NCI-H1417 (cell line): Measurements from ENCODE around the gene SPP2.

ENCODE experiments used
- DNase-seq, 3 experiments: peaks; one replicate each; lab custom pipeline; 2025; lab: John Stamatoyannopoulos, UW

Gene SPP2

DNA sequence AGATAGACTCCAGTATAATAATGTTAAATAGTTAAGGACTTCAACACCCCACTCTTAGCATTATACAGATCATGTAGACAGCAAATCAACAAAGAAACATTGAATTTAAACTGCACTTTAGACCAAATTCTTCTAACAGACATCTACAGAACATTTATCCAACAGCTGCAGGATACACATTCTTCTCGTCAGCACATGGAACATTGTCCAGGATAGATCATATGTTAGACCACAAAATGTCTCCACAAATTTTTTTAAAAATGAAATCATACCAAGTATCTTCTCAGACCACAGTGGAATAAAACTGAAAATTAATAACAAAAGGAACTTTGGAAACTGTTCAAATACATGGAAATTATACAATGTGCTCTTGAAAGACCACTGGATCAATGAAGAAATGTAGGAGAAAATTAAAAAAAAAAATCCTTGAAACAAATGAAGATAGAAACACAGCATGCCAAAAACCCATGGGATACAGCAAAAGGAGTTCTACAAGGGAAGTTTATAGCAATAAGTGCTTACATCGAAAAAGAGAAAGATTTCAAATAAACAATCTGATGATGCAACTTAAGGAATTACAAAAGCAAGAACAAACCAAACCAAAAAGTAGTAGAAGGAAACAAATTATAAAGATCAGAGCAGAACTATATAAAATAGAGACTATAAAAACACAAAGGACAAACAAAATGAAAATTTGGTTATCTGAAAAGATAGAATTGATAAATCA is 12.3 kb upstream of the SPP2 start:
- no peak for DNase-seq

- no peak for DNase-seq
Observed at GRCh38 chr2:234044157-234044556, 6.3 kb upstream of the SPP2 start.

- no peak for DNase-seq
Observed at GRCh38 chr2:234046521-234046920, 4.0 kb upstream of the SPP2 start.

DNA sequence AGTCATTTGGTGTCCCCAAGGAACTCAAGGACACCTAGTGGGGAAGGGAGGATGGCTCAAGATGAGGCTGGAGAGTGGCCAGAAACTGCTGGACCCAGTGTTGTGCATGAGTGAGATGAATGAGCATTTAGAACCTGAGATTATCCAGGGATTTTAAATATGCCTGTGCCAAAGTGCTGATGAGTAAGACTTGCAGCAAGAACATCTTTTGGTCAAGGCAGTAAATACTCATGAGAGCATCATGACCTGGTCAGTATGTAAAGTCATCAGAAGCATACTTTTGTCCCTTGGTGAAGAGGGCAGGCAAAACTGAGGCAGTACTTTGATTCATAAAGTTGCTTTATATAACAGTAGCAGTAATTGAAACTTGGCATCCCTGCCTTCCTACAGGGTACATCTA is 3.1 kb upstream of the SPP2 start:
- no peak for DNase-seq

DNA sequence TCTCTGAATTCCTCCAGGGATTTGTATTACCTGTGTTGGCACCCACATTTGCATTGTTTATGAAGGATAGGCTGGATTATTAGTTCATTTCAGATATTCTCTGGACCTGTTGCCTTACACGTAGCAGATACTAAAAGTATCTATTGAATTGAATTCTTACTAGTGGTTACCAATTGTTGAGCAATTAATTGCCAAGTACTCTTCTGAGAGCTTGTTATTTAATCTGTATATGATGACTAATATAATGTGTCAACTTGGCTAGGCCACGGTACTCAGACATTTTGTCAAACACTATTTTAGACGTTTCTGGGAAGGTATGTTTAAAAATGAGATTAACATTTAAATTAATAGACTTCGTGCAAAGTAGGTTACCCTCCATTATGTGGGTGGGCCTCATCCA is 2.5 kb upstream of the SPP2 start:
- DNase-seq, result no peak

DNA sequence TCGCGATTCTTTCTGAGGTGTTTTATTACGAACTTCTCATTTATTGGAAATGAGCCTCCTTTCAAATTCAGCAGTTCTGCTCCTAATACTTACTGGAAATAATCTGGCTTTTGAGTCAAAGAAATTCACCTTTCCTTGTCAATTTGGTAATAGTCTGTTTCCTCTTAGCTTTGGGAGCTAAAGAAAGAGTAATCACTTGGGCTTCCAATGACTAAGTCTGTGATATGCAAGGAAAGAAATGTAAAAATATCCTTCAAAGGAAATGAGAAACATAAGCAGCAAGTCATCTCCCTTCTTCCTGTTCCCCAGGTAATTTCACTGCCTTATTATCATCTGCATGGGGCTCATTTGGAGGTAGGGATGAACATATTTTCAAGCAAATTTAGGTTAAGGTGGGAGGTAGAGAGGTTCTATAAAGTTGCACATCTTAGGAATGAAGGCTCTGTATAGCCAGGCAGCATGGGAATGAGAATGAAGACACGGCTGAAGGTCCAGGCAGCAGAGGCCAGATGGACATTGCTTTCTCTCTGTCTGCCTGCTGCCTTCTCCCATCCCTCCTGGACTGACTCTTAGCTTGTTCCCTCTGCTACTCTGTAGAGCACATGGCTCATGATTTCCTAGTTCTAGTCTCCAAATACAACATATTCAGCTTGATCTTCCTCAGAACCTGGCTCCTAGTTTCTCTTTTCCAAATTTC is 1.0 kb downstream of the SPP2 start:
- DNase-seq, result no peak

DNA sequence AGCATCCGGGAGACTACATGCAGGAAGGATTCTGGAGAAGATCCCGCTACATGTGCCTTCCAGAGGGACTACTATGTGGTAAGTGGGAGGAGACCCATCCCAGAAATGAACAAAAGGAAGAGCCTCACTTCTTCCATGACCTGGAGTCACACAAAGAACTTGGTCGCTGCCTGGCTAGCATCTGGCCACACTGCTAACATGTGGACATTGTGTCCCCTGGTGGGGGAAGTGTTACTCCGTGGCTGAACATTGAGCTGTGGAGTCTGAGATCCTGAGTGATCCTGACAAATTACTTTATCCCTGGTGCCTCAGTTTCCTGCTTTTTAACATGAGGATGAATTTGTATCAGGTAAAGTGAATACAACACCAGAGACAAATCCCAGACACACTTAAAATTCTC is 8.4 kb downstream of the SPP2 start:
- DNase-seq, result no peak

GRCh38 chr2:234060236-234060635 is 9.7 kb downstream of the SPP2 start:
- DNase-seq, result peak; percentile 33 to 72 (median 64)

GRCh38 chr2:234061624-234062257 is 11.2 kb downstream of the SPP2 start:
- DNase-seq, result no peak

GRCh38 chr2:234066587-234066986 is 16.1 kb downstream of the SPP2 start:
- DNase-seq, result no peak

- DNase-seq, result no peak
Observed at GRCh38 chr2:234071664-234072063, 21.2 kb downstream of the SPP2 start.

DNA sequence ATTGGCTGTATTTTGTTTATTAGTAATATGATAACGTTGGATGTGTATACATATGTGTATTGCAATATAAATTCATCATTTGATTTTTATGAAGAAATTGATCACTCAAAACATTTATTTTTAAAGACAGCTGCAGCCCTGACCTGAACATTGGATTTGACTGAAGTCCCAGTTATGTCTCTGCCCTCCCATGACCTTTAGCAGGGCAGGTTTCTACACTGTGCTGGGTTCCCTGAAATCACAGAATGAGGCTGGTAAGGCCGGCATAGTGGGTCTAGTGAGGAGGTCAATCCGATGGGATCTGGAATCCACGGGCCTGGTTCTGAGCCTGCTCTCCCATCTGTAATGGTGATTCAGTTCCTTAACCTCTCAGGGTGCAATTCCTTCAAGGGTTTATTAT is 22.0 kb downstream of the SPP2 start:
- no peak for DNase-seq

- DNase-seq, result no peak
Observed at GRCh38 chr2:234074751-234075517, 24.4 kb downstream of the SPP2 start.

DNA sequence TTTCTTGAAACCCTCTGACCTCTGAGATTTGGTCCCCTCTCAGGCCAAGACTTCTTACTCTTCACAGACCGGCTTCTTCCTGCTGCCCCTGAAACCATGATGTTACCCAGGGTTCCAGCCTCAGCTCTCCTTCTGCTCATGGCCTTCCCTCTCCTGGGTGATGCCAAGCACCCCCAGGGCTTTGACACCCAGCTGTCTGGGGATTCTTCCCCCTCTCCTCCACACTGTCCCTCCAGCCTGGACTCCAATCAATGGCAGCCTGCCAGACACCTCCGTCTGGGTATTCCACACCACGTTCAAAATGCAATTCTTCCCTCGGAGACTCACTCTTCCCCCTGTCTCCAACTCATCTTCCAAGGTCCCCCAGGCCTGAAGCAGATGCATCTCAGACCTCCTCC is 25.0 kb downstream of the SPP2 start:
- no peak for DNase-seq

DNA sequence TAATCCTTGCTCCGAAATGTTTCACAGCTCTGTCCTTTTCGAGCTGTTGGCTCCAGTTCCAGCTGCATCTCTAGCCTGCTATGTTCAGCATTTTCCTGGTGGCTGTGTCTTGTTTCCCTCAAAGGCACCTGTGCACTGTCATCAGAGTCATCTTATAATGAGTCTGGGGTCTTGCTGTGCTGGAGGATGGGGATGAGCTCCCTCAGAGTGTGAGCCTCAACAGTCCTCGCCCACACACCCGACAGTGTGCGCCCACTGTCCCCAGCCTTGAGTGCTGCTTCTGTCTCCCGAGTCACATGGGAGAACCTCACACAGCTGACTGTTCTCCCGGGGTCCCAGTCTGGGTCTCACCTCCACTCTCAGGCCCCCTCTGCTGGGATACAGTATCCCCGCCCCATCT is 25.4 kb downstream of the SPP2 start:
- no peak for DNase-seq

DNA sequence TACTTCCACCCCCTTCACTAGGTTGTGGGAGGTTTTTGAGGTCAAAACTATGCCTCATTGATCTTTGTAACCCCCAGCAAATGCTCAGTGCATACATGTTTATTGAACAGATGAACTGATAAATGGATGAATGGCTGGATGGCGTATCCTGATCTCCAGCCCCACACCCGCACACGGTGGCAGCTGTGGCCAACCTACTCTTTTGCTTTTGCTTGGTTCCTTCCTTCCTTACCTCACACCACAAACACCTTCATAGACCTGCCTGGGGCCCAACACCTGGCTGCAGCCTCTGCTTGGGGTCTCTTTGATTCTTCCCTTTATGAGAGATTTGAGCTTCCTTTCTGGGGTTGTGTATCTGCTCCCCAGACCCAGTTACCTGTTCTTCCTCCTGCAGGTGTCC is 25.9 kb downstream of the SPP2 start:
- no peak for DNase-seq

GRCh38 chr2:234078129-234078528 is 27.6 kb downstream of the SPP2 start:
- no peak for DNase-seq

- DNase-seq, result peak; percentile 71 to 90 (median 79)
Observed at GRCh38 chr2:234081970-234082822, 31.7 kb downstream of the SPP2 start.

DNA sequence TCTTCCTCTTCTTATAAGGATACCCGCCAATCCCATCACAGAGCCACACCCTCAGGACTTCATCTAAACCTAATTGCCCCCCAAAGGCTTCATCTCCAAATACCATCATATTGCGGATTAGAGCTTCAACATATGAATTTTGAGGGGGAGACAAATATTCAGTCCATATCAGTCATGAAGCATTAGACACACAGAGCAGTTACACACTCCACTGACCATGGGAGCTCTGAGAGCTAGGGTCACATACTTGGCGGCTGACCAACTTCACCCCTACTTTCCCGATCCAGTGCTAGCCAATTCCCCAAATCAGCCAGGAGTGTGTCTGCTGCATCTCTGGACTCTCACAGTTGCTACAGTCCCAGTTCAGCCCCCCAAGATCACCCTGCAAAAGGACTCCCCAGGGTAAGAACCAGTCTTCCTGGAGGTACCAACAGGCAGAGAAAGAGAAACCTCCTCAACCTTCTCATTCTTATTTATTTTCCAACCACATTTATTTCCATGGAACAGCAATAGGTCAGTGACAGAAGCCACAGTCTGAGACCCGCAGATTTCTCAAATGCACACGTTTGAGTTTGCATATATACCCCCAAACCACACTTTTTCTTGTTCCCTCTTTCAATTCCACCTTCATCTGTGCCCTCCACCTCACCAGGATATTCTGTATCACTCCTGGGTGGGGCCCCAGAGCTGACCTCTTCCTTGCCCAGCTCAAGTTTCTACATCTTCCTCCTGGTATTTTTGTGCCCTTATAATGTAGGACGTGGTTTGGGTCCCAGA is 33.3 kb downstream of the SPP2 start:
- no peak for DNase-seq

GRCh38 chr2:234091432-234091879 is 41.0 kb downstream of the SPP2 start:
- peak in 2 of 3 experiments; percentile 4 to 54 for DNase-seq

GRCh38 chr2:234091883-234092282 is 41.4 kb downstream of the SPP2 start:
- DNase-seq, result no peak
